Rectal smooth muscle tissue (tissue), 1 donor: Measurements from ENCODE around the gene ELANE.

Experiments
- H3K27ac ChIP-seq: one replicate; pipeline ENCODE4 v1.7.0; 2013; ENCODE audit warnings: low read depth, low read length, inconsistent platforms
- H3K27me3 ChIP-seq: one replicate; pipeline ENCODE4 v1.7.0; 2013; ENCODE audit warnings: low read length; ENCODE audit not compliant: control insufficient read depth, insufficient read depth
- H3K36me3 ChIP-seq: one replicate; pipeline ENCODE4 v1.7.0; 2013; ENCODE audit warnings: low read length; ENCODE audit not compliant: control insufficient read depth, insufficient read depth
- H3K4me1 ChIP-seq: one replicate; pipeline ENCODE4 v1.7.0; 2013; ENCODE audit warnings: low read length; ENCODE audit not compliant: control insufficient read depth, insufficient read depth
- H3K4me3 ChIP-seq: one replicate; pipeline ENCODE4 v1.7.0; 2013; ENCODE audit warnings: low read length
- H3K9ac ChIP-seq: one replicate; pipeline ENCODE4 v1.7.0; 2013; ENCODE audit warnings: low read length

ELANE gene

DNA sequence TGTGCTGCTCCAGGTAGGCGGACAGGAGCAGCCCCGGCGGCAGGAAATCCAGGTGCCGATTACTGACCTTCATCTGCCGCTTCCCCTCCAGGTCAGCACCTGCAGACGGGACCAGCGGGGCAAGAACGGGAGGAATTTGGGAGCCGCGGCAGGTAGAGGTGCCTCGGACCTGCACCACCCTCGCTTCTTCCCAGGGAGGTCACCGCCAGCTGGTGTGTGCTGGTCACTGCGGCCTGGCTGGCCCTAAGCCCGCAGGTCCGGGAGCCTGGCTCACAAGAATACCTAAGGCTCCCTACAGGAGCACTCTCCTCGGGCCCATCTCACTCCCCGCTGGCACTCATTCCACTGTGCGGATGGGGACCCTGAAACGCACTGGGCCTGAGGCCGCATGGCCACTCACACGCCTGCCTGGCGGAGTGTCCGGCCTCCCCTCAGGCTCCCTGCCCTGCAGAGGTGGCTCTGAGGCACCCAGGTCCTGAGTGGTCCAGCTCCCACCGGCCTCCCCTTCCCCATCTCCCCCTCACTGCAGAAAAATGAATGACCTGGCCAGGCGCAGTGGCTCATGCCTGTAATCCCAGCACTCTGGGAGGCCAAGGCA lies 45.4 kb downstream of the ELANE start:
- Histone ChIP-seq H3K9ac (no peak overlapping the region), H3K4me3 (no peak overlapping the region), H3K27me3 (no peaks in the 10 kb centered on the region), H3K27ac (no peak overlapping the region), H3K36me3 (peaks cover 4% of the 10 kb centered on the region), H3K4me1 (no peaks in the 10 kb centered on the region)

DNA sequence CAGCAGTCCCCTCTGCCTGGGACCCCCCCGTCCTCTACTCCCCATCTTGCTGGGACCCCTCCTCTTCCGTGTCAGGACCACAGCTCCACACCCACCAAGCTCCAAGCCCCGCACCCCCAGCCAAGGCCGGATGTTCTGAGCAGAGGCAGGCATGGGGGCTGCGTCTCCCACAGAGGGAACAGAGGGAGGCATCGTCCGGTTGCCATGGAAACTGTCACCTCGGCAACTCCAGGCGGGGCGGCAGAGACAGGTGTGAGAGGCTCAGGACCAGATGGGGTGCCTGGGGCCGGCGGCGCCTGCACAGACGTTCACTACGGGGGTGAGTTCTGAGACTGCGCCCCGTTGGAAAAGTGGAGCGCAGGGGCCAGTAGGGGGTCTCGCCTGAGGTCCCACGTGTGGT lies 46.6 kb downstream of the ELANE start:
- no peak overlapping the region for H3K9ac ChIP-seq
- peaks cover 4% of the 10 kb centered on the region for H3K36me3 ChIP-seq
- no peak overlapping the region for H3K4me3 ChIP-seq
- no peaks in the 10 kb centered on the region for H3K27me3 ChIP-seq
- H3K27ac ChIP-seq = no peak overlapping the region
- H3K4me1 ChIP-seq = no peaks in the 10 kb centered on the region

DNA sequence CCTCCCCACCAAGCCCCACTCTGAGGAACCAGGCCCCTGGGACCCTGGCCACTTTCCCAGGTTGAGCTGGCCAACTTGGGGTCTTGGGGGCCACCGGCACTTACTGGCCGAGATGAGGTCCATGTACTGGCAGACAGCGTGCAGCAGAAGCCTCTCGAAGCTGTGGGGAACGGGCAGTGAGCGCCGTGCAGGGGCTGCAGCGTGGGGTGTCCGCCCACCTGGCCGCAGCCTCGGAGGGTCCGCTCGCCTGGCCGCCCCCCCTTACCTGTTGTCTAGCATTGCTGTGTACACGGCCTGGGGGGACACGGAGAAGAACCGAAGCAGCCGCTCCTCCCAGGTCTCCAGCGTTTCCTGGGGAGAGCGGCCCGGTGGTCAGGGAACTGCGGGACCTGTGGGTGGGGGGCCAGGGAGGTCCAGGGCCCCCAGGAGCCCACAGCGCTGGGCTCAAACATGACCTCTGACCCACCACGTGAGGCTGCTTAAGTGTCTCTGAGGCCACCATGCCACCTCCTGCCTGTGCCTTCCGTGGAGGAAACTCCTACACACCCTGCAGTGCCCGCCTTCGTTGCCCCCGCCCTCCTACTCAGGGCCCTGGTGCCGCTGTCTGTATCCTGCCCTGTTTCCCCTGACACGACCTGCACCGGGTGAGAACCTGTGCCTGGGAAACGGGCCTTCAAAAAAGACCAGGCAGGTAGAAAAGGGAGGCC lies 47.4 kb downstream of the ELANE start:
- Histone ChIP-seq H3K9ac (no peak overlapping the region), H3K36me3 (peaks cover 4% of the 10 kb centered on the region), H3K4me1 (no peaks in the 10 kb centered on the region), H3K4me3 (no peak overlapping the region), H3K27me3 (no peaks in the 10 kb centered on the region), H3K27ac (no peak overlapping the region)

DNA sequence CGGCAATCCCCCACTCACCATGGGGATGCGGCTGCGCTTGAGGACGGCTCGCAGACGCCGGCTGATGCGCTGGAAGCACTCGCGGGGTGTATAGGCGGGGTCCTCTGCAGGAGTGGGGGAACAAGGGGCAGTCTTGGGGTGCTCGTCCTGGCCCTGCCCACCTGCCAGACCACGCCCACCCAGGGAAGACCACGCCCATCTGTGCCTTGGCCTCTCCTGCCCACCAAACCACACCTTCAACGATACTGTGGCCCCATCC lies 47.9 kb downstream of the ELANE start:
- Histone ChIP-seq H3K27me3 (no peaks in the 10 kb centered on the region), H3K27ac (no peak overlapping the region), H3K9ac (no peak overlapping the region), H3K36me3 (peaks cover 4% of the 10 kb centered on the region), H3K4me3 (no peak overlapping the region), H3K4me1 (no peaks in the 10 kb centered on the region)

DNA sequence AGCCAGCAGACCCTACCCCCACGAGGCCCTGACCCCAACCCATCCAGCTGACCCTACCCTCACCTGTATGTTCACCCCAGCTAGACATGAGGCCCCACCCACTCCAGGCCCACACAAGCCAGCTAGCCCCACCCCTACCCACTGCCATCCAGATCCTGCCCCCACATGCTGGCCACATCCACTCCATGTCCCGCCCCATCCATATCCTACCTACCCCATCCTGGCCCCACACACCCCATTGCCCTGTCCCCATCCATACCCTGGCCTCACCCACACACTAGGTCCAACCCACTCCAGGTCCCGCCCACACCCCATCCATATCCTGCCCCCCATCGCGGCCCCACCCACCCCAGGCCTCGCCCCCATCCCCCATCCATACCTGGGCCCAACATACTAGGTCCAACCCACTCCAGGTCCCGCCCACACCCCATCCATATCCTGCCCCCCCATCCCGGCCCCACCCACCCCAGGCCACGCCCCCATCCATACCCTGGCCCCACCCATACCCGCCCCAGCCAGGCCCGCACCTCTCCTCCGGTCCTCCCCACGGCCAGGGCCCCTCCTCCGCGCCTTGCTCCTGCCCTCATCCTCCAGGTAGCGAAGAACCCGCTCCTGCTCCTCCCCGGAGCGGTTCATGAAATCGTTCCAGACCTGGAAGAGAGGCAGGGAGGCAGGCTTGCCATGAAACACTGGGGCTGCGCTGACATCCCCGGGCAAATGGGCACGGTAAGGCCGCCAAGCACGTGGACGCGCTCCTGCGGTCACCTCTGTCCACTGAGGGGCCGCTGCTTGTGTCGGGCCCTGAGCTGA lies 48.4 kb downstream of the ELANE start:
- Histone ChIP-seq H3K27ac (no peak overlapping the region), H3K27me3 (no peaks in the 10 kb centered on the region), H3K4me3 (no peak overlapping the region), H3K9ac (no peak overlapping the region), H3K4me1 (no peaks in the 10 kb centered on the region), H3K36me3 (peaks cover 4% of the 10 kb centered on the region)

DNA sequence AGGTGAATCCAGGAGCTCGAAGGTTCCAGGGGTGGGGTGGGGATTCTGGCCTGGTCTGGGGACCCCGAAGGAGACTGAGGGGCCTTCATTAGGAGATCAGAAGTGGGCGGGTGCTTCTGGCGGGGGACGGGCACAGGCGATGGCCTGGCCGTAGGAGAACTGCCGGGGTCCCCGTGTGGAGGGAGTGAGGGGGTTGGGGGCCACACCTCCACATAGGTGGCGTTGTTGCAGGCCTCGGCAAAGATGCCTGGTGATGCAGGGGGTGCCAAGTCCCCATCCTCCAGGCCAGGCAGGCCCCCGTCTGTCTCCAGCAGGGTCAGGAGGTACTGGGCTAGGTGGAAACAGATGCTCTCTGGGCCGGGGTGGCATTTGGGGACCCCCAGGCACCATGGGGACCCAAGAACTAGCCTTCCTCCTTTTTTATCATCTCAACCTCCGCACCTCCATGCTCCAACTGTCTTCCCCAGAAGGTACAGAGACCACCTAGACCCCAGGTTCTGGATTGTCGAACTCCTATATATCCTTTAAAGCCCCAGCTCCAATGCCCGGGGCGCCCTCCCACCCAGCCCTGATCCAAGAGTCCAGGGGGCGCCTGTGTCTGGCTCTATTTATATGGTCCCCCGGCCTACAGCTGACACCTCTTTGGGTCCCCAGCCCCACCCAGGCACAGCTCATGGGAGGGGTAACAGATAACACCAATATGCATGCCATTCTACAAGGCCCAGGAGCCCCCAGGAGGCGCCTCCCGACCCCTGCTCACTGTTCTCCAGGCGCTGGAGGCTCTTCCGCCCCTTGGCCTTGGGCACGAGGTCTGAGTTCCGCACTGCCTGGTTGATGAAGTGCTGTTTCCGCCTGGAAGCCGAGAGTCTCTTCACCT lies 49.4 kb downstream of the ELANE start:
- Histone ChIP-seq H3K27ac (no peak overlapping the region), H3K27me3 (no peaks in the 10 kb centered on the region), H3K9ac (no peak overlapping the region), H3K36me3 (peaks cover 4% of the 10 kb centered on the region), H3K4me3 (no peak overlapping the region), H3K4me1 (no peaks in the 10 kb centered on the region)

DNA sequence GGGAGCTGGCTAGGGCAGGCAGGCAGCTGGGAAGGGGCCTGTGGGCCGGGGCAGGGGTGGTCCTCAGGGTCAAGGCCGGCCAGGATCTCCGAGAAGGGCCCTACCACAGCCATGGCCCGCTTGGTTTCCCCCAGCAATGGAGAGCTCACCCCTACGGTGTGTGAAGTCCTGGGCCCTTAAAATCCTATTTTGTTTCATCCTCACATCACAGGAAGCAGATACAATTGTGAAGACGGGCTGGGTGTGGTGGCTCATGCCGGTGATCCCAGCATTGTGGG lies 49.9 kb downstream of the ELANE start:
- H3K36me3 ChIP-seq = peaks cover 4% of the 10 kb centered on the region
- no peaks in the 10 kb centered on the region for H3K4me1 ChIP-seq
- H3K27ac ChIP-seq = no peak overlapping the region
- H3K27me3 ChIP-seq = no peaks in the 10 kb centered on the region
- no peak overlapping the region for H3K4me3 ChIP-seq
- no peak overlapping the region for H3K9ac ChIP-seq

DNA sequence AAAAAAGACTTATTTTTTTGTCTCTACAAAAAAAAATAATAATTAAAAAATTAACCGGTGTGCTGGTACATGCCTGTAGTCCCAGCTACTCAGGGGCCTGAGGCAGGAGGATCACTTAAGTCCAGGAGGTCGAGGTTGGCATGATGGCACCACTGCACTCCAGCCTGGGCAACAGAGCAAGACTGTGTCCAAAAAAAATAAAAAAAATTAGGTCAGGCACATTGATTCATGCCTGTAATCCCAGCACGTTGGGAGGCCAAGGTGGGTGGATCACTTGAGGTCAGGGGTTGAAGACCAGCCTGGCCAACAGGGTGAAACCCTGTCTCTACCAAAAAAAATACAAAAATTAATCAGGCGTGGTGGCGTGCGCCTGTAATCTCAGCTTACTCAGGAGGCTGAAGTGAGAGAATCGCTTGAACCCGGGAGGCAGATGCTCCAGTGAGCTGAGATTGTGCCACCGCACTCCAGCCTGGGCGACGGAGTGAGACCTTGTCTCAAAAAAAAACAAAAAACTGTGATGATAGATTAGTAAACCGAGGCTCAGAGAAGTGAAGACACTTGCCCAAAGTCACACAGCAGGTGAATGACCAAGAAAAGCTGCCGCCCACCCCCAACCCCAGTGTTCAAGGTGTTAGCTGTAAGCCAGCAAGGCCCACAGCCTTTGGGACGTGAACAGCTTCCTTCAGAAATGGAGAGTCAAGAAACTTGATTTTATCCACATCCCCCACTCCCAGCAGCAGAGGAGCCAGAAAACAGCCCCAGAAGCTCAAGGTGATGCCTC lies 50.5 kb downstream of the ELANE start:
- Histone ChIP-seq H3K9ac (no peak overlapping the region), H3K36me3 (peaks cover 4% of the 10 kb centered on the region), H3K4me3 (no peak overlapping the region), H3K4me1 (no peaks in the 10 kb centered on the region), H3K27ac (no peak overlapping the region), H3K27me3 (no peaks in the 10 kb centered on the region)

DNA sequence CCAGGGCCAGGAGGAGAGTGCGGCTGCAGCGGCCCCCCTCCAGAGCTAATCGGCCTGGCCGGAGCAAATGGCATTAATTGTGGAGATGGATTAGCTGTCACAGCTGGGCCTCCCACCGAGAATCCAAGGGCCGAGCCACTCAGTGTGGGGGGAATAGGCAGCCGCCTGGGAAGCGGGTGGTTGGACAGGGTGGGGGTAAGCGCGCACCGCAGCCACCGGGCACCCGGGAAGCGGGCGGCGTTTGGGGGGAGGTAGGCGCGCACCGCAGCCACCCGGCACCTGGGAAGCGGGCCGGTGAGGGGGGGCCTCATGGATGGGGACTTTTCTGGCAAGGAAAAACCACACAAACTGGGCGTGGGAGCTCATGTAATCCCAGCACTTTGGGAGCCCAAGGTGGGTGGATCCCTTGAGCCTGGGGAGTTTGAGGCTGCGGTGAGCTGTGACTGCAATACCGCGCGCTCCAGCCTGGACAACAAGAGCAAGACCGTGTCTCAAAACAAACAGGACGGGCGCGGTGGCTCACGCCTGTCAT lies 51.2 kb downstream of the ELANE start:
- H3K36me3 ChIP-seq = peaks cover 4% of the 10 kb centered on the region
- H3K27ac ChIP-seq = no peak overlapping the region
- H3K9ac ChIP-seq = no peak overlapping the region
- H3K4me1 ChIP-seq = no peaks in the 10 kb centered on the region
- no peak overlapping the region for H3K4me3 ChIP-seq
- no peaks in the 10 kb centered on the region for H3K27me3 ChIP-seq

DNA sequence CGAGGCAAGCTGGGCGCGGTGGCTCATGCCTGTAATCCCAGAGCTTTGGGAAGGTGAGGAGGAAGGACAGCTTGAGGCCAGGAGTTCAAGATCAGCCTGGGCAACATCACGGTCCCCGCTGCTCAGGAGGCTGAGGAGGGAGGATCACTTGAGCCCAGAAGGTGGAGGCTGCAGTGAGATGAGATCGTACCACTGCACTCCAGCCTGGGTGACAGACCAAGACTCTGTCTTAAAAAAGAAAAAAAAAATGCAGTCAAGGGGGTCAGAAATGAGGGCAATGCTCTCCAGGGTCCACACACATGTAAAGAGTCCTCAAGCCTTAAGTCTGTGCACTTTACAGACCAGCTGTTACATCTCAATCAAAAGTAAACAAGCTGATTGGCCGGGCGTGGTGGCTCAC lies 52.4 kb downstream of the ELANE start:
- Histone ChIP-seq H3K9ac (no peak overlapping the region), H3K4me3 (no peak overlapping the region), H3K4me1 (no peaks in the 10 kb centered on the region), H3K27me3 (no peaks in the 10 kb centered on the region), H3K27ac (no peak overlapping the region), H3K36me3 (peaks cover 4% of the 10 kb centered on the region)
